GM19438 (cell line): ENCODE data around the gene GRB14.
"Not testable (repeated sequence)": the region's sequence is repeated elsewhere in the genome, so short reads cannot be mapped to it uniquely, and the experiment has no call there.

Experiments used
- ATAC-seq: cut with Tn5 transposase; IDR thresholded peaks from one replicate; pipeline ENCODE4 v1.9.1; 2021; ENCODE audit warnings: low read depth; ENCODE audit not compliant: unreplicated experiment

GRB14 gene

DNA sequence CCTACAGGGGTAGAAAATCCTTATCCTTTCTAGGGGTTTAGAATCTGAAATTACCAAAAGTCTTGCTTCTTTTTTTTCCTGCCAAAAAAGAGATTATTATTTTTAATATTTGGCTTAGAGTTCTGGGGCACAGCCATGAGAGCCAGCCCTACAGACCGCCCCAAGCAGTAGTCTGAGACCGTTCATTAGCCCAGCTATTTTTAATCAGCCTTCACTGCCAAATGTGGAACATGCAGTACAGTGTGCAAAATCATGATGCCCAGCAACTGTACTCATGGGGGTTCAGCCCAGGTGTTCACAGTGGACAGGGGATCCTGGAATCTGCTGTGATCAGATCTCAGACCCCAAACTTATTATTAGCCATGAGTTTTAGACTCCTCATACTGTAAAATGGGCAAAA, 60.4 kb downstream of the GRB14 start:
- no peak for ATAC-seq

GRCh38 chr2:164560181-164560792, 61.0 kb downstream of the GRB14 start:
- no peak for ATAC-seq

DNA sequence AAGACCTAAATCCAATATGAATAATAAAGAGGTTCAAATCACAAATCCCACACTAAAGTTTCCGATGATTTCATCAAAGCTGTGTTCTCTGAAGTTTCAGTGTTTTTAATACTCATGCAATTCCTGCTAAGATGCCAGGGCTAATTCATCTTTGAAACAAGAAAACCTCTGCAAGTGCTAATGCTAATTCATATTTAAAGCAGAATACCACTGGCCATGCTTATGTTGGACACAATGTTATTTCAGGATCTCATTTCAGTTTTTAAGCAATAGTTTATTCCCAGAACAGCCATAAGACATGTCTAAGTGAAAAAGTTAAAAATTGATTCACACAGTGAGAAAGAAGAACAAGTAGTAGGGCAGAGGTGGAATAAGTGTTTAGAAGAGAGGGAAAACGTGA, 62.8 kb downstream of the GRB14 start:
- no peak for ATAC-seq

DNA sequence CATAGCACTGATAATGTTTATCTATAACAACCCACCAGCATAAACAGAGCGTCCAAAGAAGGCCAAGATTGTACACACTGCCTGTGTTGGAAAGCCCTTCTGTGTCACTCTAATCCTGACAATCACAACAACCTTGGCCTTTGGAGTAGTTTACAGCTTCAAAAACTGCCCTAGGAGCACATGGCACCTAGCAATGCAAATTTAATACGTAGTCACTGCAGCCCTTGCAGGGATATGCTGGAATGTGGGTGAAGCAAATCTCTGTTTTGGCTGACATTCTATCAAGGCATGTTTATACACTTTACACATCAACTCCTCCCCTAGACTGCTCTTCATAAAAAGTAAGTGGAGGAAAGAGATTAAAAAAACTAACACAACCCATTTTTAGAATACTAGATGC, 66.8 kb downstream of the GRB14 start:
- ATAC-seq = no peak

GRCh38 chr2:164551519-164551918, 69.8 kb downstream of the GRB14 start:
- ATAC-seq = no peak

DNA sequence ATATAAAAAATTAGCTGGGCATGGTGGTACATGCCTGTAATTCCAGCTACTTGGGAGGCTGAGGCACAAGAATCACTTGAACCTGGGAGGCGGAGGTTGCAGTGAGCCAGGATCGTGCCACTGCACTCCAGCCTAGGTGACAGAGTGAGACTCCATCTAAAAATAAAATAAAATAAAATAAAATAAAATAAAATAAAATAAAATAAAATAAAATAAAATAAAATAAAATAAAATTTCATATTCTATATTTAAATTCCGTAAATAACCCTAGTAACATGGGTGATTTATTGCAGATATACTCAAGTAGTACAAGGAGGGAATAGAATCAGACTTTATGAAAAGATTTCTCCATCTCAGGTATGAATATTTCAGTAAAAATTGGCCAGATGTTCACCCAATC, 71.6 kb downstream of the GRB14 start:
- not testable (repeated sequence) for ATAC-seq

DNA sequence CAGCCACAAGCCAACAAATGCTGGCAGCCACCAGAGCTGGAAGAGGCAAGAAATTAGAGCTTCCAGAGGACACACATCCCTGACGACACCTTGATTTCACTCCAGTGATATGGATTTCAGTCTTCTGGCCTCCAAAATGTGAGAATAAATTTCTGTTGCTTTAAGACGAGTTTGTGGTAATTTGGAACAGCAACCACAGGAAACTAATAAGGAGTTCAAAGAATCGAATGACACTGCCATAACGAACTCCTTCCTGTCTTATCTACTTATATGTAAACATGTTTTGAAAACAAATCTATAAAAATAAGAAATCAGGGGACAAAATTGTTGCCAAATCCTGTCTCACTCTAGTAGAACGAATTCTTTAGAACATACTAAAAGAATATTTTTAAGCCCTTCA, 75.8 kb downstream of the GRB14 start:
- ATAC-seq = no peak

- ATAC-seq = no peak
These were observed 78.7 kb downstream of the GRB14 start for GRCh38 chr2:164542581-164543021.

DNA sequence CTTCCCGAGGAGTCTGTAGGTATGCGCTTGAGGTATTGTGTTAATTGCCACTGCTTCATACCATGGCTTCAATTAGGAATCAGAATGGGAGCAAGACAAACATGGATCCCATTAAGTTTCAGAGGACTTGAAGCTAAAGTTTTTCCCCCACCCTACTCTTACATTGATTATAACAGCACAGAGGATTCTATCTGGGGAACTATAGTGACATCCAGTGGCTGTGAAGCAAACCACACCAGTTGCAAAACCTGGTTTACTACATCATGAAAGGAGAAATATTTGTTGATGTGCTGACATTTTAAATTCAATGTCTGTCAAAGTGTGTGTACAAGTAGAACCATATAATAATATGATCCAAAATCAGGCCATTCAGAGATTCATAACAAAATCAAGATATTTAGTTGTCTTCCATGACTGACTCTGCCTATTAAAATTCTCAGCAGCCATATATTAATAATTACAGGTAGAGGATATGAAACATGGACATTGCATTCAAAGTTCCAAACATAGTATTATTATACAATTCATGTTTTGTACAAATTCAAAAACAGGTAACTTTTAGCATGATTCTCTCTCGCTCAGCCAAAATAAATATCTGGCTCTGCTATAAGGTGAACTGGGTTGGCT, 82.9 kb downstream of the GRB14 start:
- no peak for ATAC-seq

GRCh38 chr2:164535280-164536025, 85.8 kb downstream of the GRB14 start:
- no peak for ATAC-seq

- ATAC-seq = no peak
These were observed 90.8 kb downstream of the GRB14 start for GRCh38 chr2:164530464-164530863.

- no peak for ATAC-seq
These were observed 97.6 kb downstream of the GRB14 start for GRCh38 chr2:164523726-164524125.

DNA sequence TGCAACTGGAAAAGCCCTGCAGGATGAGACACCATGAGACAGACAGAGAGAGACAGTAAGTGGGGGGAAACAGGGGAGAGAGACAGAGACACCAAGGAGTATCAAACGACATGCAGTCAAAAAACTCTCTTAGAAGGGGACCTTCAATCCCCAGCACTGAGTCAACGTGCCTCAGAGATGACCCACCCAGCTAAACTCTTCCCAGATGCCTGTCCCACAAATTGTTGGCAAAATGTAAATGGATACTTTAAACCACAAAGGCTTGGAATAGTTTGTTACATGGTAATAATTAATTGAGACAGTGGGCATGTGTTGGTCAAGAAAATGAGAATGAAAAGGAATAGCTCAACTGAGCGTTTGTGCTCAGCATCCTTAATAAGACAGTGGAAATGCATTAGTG, 98.3 kb downstream of the GRB14 start:
- ATAC-seq = no peak

- ATAC-seq = no peak
These were observed 98.7 kb downstream of the GRB14 start for GRCh38 chr2:164522561-164522981.

GRCh38 chr2:164515734-164516133, 105.5 kb downstream of the GRB14 start:
- ATAC-seq = no peak

DNA sequence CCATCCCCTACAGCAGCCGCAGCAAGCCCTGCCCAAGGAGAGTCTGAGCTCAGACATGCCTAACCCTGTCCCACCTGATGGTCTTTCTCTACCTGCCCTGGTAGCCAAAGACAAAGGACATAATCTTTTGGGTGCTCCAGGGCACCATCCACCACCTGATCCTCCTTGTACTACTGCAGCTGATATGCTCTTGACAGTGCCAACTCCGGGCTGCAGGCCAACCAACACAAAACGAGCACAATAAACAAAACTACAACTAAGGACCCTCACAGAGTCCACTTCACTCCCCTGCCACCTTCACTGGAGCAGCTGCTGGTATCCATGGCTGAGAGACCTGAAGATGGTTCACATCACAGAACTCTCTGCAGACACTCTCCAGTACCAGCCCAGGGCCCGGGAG, 106.3 kb downstream of the GRB14 start:
- no peak for ATAC-seq

DNA sequence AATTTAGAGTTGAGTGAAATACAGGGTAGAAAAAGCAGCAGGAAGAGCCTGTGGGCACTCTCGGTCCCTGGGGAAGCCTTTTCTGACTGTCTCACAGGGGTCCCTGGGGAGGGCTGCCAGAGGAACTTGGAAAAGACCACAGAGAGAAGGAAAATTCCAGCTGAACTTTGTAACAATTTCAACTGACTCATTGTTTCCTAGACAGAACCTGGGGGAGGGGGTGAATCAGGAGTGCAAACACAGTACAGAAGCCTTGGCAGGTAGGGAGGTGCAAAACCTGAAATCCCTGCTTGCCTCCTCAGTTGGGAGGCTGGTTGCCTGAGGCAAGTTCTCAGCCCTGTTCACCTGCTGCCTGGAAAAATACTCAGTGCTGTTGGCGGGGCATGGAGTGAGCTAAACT, 106.8 kb downstream of the GRB14 start:
- no peak for ATAC-seq

DNA sequence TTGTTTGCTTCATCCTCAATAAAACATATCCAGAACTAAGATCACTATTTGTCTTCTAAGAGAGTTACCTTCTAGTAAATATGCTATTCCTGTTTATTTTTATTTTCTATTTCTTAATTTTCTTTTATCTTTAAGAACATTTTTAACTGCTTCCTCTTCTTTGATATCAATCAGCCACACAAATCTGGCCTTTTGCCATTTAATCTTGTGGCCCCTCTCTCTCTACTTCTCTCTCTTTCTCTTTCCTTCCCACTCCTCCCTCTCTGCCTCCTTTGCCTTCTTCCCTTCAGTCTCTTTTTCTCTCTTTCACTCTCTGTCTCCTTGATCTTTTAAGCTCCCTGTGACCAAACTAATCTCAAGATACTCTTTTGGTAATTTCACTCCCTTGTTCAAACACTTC, 108.4 kb downstream of the GRB14 start:
- ATAC-seq = no peak

DNA sequence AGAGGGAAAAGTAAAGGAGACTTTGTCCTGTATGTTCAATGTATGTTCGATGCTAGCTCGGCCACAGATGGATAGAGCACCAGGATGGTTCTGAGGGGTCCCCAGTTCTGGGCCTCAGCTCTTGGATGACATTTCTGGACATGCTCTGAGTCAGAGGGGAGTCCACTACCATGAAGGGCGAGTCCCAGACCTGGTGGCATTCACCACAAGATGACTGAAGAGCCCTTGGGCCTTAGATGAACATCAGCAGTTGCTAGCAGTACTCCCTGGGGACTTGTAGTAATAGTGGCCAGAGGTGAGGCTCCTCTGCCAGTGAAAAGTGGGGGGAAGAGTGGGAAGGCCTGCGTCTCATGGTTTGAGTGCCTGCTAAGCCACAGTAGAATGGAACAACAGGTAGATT, 109.5 kb downstream of the GRB14 start:
- no peak for ATAC-seq

DNA sequence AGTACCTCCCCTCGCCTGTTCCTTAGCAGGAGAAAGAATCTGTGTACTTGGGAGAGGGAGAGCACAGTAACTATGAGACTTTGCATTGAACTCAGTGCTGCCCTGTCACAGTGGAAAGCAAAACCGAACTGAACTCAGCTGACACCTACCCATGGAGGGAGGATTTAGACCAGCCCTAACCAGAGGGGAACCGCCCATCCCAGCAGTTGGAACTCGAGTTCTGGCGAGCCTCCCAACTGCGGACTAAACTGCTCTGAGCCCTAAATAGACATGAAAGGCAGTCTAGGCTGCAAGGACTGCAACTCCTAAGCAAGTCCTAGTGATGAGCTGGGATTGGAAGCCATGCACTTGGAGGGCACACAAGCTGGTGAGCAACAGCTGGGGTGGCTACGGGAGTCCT, 110.4 kb downstream of the GRB14 start:
- no peak for ATAC-seq

GRCh38 chr2:164509137-164509877, 112.0 kb downstream of the GRB14 start:
- no peak for ATAC-seq
